Prostate gland (tissue), 2 donors: ENCODE measurements around the gene HIVEP3. TPM values are rescaled to one million over a fixed set of nuclear protein-coding genes. Genes with fewer than 3 reads are reported as not detected.
"Not testable (repeated sequence)": the region's sequence is repeated elsewhere in the genome, so short reads cannot be mapped to it uniquely, and the experiment has no call there.

Source experiments
- DNase-seq: peaks from one replicate; pipeline ENCODE4 v3.0.0-alpha.2; 2019; ENCODE audit warnings: low spot score
- H3K27ac ChIP-seq, 2 donors: fragments of 200-600 bp; sonication (generic); 2 replicates each; pipeline ENCODE4 v1.5.1; 2017 to 2019
- H3K27me3 ChIP-seq: fragments of 200-600 bp; sonication (generic); replicated peaks from 2 replicates; pipeline ENCODE4 v1.5.1; 2019; ENCODE audit not compliant: insufficient read depth
- H3K36me3 ChIP-seq, 2 donors: fragments of 200-600 bp; sonication (generic); 1 replicate in 1 of 2; 2 replicates in 1 of 2; pipeline versions ENCODE4 v1.5.1 to v1.8.1; 2017 to 2019
- H3K4me1 ChIP-seq: fragments of 200-600 bp; sonication (generic); replicated peaks from 2 replicates; pipeline ENCODE4 v1.5.1; 2019
- H3K4me3 ChIP-seq, 2 donors: fragments of 200-600 bp; sonication (generic); 2 replicates each; pipeline ENCODE4 v1.5.1; 2017 to 2019
- H3K9me3 ChIP-seq: fragments of 200-600 bp; sonication (generic); 2 replicates; pipeline ENCODE4 v1.5.1; 2017
- POLR2A ChIP-seq: fragments of 450-650 bp; IDR thresholded peaks from one replicate; pipeline ENCODE4 v1.6.1; 2016; ENCODE audit warnings: antibody characterized with exemption, mild to moderate bottlenecking
- POLR2AphosphoS5 ChIP-seq: sonication (generic); formaldehyde crosslinking; IDR thresholded peaks from one replicate; pipeline ENCODE4 v1.6.1; 2017; ENCODE audit warnings: antibody characterized with exemption
- WGBS: methylation state at CpG from one replicate; pipeline ENCODE4 v1.1.5; 2018; 5-methylcytosine and 5-hydroxymethylcytosine counted together
- intact Hi-C: fragments of 100-400 bp; cut with DNase I; formaldehyde crosslinking; loops from one replicate; pipeline ENCODE4 v1.14.2; 2022
- total RNA-seq, 2 donors: library from RNA; depleted of rRNA; stranded (reverse); fragments of >200 nt; gene quantifications; one replicate each; pipeline ENCODE4 v1.1.0, GENCODE V29; 2016
- TF ChIP-seq, protein P1 (sequence below), 4 experiments: fragments of 200-600 bp in 2 of 4; fragments of 450-650 bp in 2 of 4; sonication (generic) in 2 of 4; IDR thresholded peaks; 1 replicate in 3 of 4; 2 replicates in 1 of 4; pipeline ENCODE4 v1.5.1; 2016 to 2019; ENCODE audit warnings: antibody characterized with exemption in 4 of 4, mild to moderate bottlenecking in 2 of 4, moderate library complexity in 2 of 4

Gene HIVEP3
- total RNA-seq, 2 donors from 2014 or later: 9.3 to 11.2 TPM

DNA sequence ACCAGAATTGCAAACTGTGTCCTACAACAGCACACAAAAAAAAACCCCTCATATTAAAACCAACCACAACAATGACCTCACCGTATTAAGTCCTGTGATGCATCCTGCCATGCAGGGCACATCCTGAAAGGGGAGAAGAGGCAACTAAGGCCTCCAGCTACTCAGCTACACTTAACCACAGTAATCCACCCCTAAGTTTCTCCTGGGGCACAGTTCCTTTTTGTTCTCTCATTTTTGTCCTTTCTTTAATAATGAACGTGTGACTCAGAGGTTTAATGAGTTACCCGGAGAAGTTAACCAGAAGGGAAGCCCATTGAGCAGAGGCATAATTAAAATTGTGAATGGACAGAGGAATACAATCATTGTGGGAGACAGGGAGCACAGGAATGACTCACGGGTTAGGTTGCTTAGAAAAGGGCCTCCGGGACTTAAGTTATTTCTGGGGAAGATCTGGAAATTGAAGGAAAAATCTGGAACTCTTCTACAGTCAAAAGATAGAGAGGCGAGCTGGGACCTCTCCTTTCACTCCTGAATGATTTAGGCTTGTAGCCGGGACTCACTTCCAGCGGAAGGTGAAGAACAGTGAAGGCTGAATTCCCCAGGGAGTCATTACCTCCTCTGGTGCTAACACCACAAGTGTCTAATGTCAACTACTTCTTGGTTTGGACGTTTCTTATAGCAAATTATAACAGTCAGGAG, 36.9 kb upstream of the HIVEP3 start:
- Histone ChIP-seq H3K4me3 (no peak overlapping the region), H3K27ac (no peak overlapping the region), H3K27me3 (no peaks in the 10 kb centered on the region), H3K36me3 (no peaks in the 10 kb centered on the region), H3K9me3 (no peaks in the 10 kb centered on the region), H3K4me1 (no peaks in the 10 kb centered on the region)
- intact Hi-C loops: no loop called here
- DNase-seq: no peak
- 58% methylated on average over 9 of the region's 9 CpGs for WGBS
- TF ChIP-seq POLR2A (no peak), POLR2AphosphoS5 (no peak)
- TF ChIP-seq, protein P1, sequence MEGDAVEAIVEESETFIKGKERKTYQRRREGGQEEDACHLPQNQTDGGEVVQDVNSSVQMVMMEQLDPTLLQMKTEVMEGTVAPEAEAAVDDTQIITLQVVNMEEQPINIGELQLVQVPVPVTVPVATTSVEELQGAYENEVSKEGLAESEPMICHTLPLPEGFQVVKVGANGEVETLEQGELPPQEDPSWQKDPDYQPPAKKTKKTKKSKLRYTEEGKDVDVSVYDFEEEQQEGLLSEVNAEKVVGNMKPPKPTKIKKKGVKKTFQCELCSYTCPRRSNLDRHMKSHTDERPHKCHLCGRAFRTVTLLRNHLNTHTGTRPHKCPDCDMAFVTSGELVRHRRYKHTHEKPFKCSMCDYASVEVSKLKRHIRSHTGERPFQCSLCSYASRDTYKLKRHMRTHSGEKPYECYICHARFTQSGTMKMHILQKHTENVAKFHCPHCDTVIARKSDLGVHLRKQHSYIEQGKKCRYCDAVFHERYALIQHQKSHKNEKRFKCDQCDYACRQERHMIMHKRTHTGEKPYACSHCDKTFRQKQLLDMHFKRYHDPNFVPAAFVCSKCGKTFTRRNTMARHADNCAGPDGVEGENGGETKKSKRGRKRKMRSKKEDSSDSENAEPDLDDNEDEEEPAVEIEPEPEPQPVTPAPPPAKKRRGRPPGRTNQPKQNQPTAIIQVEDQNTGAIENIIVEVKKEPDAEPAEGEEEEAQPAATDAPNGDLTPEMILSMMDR (IDR thresholded peaks at IDR 0.05): no peak

DNA sequence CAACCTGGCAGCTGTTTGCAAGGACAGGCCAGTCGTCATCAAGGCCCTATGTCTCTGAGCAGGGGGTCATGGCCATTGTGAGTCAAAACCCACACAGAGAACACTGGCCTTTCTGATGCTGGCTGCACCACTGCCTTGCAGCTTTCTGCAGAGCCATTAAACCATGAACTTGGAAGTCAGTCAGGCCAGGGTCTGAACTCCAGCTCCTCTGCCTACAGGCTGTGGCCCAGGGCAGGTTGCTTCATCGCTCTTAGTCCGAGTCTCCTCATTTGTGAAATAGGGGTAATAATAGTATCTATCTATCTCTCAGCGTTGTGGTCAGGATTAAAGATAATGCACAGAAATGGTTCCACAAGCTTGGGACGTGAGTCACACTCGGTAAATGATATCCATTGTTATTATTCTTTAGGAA, 35.8 kb upstream of the HIVEP3 start:
- WGBS: 85% methylated on average over 6 of the region's 6 CpGs
- Histone ChIP-seq H3K36me3 (no peaks in the 10 kb centered on the region), H3K27me3 (no peaks in the 10 kb centered on the region), H3K9me3 (no peaks in the 10 kb centered on the region), H3K4me3 (no peak overlapping the region), H3K27ac (no peak overlapping the region), H3K4me1 (no peaks in the 10 kb centered on the region)
- no peak for DNase-seq
- TF ChIP-seq, protein P1 (IDR thresholded peaks at IDR 0.05): no peak
- TF ChIP-seq POLR2A: no peak
- no peak for TF ChIP-seq POLR2AphosphoS5
- intact Hi-C loops: no loop called here

DNA sequence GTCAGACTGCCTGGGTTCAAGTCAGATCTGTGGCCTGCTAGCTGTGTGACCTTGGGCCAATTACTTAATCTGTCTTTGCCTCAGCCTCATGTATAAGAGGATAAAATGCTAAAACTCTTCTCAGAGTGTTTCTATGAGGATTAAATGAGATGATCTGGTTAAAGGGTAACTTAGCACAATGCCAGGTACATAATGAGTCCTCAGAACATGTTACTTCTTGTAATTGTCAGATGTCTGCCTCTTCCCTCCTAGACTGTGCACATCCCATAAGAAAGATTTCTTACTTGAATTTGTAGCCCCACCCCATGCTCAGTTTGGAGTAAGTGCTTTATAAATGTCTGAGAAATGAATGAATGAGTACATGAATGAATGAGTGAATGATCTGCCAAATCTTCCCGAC, 34.6 kb upstream of the HIVEP3 start:
- 76% methylated on average over 1 of the region's 1 CpG for WGBS
- H3K27me3 ChIP-seq: no peaks in the 10 kb centered on the region
- TF ChIP-seq POLR2A: no peak
- TF ChIP-seq POLR2AphosphoS5: no peak
- TF ChIP-seq, protein P1 (IDR thresholded peaks at IDR 0.05): no peak
- no peaks in the 10 kb centered on the region for H3K4me1 ChIP-seq
- intact Hi-C loops: no loop called here
- H3K36me3 ChIP-seq: no peaks in the 10 kb centered on the region
- no peak for DNase-seq
- no peak overlapping the region for H3K27ac ChIP-seq
- H3K9me3 ChIP-seq: no peaks in the 10 kb centered on the region
- no peak overlapping the region for H3K4me3 ChIP-seq

DNA sequence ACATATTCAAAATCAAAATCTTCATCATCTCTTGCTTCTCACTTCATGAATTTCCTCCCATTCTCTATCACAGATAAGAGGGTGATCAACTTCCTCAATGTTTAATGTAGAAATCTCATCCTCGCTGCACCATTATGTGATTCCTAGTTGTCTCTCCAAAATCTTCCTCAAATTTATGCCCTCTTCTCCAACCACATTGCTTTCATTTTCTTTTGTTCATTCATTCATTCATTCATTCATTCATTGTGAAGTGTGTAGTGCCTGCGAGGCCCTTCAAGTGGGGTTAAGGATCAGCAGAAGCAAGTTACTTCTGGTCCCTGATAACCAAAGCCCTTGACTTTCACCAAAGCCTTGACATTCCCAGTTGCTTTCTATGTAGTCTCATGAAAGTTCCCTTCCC, 33.5 kb upstream of the HIVEP3 start:
- Histone ChIP-seq H3K27me3 (no peaks in the 10 kb centered on the region), H3K36me3 (no peaks in the 10 kb centered on the region), H3K27ac (no peak overlapping the region), H3K4me1 (no peaks in the 10 kb centered on the region), H3K9me3 (no peaks in the 10 kb centered on the region), H3K4me3 (no peak overlapping the region)
- TF ChIP-seq POLR2A (no peak), POLR2AphosphoS5 (no peak)
- TF ChIP-seq, protein P1 (IDR thresholded peaks at IDR 0.05): no peak
- 96% methylated on average over 2 of the region's 2 CpGs for WGBS
- intact Hi-C loops: no loop called here
- DNase-seq: no peak

DNA sequence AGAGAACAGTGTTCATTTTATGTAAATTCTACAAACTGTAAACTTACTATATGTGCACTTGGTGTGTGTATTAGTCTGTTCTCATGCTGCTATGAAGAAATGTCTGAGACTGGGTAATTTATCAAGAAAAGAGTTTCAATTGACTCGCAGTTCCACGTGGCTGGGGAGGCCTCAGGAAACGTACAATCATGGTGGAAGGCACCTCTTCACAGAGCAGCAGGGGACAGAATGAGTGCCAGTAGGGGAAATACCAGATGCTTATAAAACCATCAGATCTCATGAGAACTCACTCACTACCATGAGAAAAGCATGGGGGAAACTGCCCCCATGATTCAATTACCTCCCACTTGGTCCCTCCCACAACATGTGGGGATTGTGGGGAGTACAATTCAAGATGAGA, 32.8 kb upstream of the HIVEP3 start:
- H3K4me1 ChIP-seq, intact Hi-C loops, DNase-seq, H3K9me3 ChIP-seq, H3K36me3 ChIP-seq, H3K4me3 ChIP-seq, H3K27me3 ChIP-seq, H3K27ac ChIP-seq: not testable (repeated sequence)
- 94% methylated on average over 3 of the region's 3 CpGs for WGBS
